HG03565 (cell line): Measurements from ENCODE around the gene SGCD.

Source experiments
- ATAC-seq: cut with Tn5 transposase; IDR thresholded peaks from one replicate; pipeline ENCODE4 v1.9.1; 2021; ENCODE audit warnings: mild to moderate bottlenecking, moderate library complexity; ENCODE audit not compliant: unreplicated experiment

SGCD gene

GRCh38 chr5:156498226-156498980 lies 171.4 kb downstream of the SGCD start:
- peak; percentile 58 for ATAC-seq

GRCh38 chr5:156500755-156501154 lies 173.8 kb downstream of the SGCD start:
- no peak for ATAC-seq

GRCh38 chr5:156505101-156505500 lies 178.1 kb downstream of the SGCD start:
- no peak for ATAC-seq

- no peak for ATAC-seq
These were observed 186.3 kb downstream of the SGCD start for GRCh38 chr5:156513123-156513815.

GRCh38 chr5:156515121-156515520 lies 188.2 kb downstream of the SGCD start:
- ATAC-seq = no peak

- no peak for ATAC-seq
These were observed 188.9 kb downstream of the SGCD start for GRCh38 chr5:156515803-156516360.

- ATAC-seq = no peak
These were observed 195.9 kb downstream of the SGCD start for GRCh38 chr5:156522651-156523529.

- no peak for ATAC-seq
These were observed 196.6 kb downstream of the SGCD start for GRCh38 chr5:156523607-156524006.

GRCh38 chr5:156526081-156526925 lies 199.3 kb downstream of the SGCD start:
- no peak for ATAC-seq

- no peak for ATAC-seq
These were observed 200.6 kb downstream of the SGCD start for GRCh38 chr5:156527611-156528010.

GRCh38 chr5:156528673-156529072 lies 201.7 kb downstream of the SGCD start:
- ATAC-seq = no peak

GRCh38 chr5:156529892-156530291 lies 202.9 kb downstream of the SGCD start:
- ATAC-seq = no peak

GRCh38 chr5:156531199-156531598 lies 204.2 kb downstream of the SGCD start:
- ATAC-seq = no peak

- no peak for ATAC-seq
These were observed 206.0 kb downstream of the SGCD start for GRCh38 chr5:156532921-156533320.

GRCh38 chr5:156534085-156534484 lies 207.1 kb downstream of the SGCD start:
- no peak for ATAC-seq

- no peak for ATAC-seq
These were observed 208.0 kb downstream of the SGCD start for GRCh38 chr5:156534906-156535485.

GRCh38 chr5:156540491-156540890 lies 213.5 kb downstream of the SGCD start:
- no peak for ATAC-seq

GRCh38 chr5:156541582-156541981 lies 214.6 kb downstream of the SGCD start:
- no peak for ATAC-seq

GRCh38 chr5:156543348-156544145 lies 216.6 kb downstream of the SGCD start:
- no peak for ATAC-seq
